Panc1 (cell line): Measurements from ENCODE around the gene CAMSAP3.
"Not testable (repeated sequence)": the region's sequence is repeated elsewhere in the genome, so short reads cannot be mapped to it uniquely, and the experiment has no call there.

Source experiments
- CTCF ChIP-seq: fragments of 450-650 bp; IDR thresholded peaks from 2 replicates; pipeline ENCODE4 v1.5.1; 2017; ENCODE audit warnings: mild to moderate bottlenecking
- POLR2AphosphoS5 ChIP-seq: IDR thresholded peaks from 2 replicates; pipeline ENCODE4 v1.6.1; 2012; ENCODE audit warnings: mild to moderate bottlenecking, low read depth, low read length, moderate library complexity
- SIN3A ChIP-seq: IDR thresholded peaks from 2 replicates; pipeline ENCODE4 v1.6.1; 2012; ENCODE audit warnings: low read depth, mild to moderate bottlenecking, low read length, moderate library complexity, borderline replicate concordance; ENCODE audit not compliant: insufficient read depth
- TF ChIP-seq, protein P1 (sequence below), 2 experiments: IDR thresholded peaks; 2 replicates each; pipeline ENCODE4 v1.6.1; 2011 to 2012; ENCODE audit warnings: low read depth in 2 of 2, control low read depth in 1 of 2, low read length in 1 of 2, mild to moderate bottlenecking in 1 of 2, moderate library complexity in 1 of 2; ENCODE audit not compliant: insufficient read depth in 1 of 2

DNA sequence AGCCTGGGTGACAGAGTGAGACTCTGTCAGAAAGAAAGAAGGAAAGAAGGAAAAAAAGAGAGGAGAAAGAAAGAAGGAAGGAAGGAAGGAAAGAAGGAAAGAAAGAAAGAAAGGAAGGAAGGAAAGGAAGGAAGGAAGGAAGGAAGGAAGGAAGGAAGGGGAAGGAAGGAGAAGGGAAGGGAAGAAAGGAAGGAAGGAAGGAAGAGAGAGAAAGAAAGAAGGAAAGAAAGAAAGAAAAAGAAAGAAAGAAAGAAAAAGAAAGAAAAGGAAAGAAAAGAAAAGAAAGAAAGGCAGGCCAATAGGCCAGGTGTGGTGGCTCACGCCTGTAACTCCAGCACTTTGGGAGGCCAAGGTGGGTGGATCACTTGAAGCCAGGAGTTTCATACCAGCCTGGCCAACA is 18.2 kb upstream of the CAMSAP3 start:
- not testable (repeated sequence) for TF ChIP-seq CTCF, POLR2AphosphoS5, SIN3A
- TF ChIP-seq, protein P1, sequence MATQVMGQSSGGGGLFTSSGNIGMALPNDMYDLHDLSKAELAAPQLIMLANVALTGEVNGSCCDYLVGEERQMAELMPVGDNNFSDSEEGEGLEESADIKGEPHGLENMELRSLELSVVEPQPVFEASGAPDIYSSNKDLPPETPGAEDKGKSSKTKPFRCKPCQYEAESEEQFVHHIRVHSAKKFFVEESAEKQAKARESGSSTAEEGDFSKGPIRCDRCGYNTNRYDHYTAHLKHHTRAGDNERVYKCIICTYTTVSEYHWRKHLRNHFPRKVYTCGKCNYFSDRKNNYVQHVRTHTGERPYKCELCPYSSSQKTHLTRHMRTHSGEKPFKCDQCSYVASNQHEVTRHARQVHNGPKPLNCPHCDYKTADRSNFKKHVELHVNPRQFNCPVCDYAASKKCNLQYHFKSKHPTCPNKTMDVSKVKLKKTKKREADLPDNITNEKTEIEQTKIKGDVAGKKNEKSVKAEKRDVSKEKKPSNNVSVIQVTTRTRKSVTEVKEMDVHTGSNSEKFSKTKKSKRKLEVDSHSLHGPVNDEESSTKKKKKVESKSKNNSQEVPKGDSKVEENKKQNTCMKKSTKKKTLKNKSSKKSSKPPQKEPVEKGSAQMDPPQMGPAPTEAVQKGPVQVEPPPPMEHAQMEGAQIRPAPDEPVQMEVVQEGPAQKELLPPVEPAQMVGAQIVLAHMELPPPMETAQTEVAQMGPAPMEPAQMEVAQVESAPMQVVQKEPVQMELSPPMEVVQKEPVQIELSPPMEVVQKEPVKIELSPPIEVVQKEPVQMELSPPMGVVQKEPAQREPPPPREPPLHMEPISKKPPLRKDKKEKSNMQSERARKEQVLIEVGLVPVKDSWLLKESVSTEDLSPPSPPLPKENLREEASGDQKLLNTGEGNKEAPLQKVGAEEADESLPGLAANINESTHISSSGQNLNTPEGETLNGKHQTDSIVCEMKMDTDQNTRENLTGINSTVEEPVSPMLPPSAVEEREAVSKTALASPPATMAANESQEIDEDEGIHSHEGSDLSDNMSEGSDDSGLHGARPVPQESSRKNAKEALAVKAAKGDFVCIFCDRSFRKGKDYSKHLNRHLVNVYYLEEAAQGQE (IDR thresholded peaks at IDR 0.05; ENCODE audit: insufficient read depth in 1 of 2, low read depth in 2 of 2, low read length in 1 of 2) = not testable (repeated sequence)
